ENCODE measurements around the gene GOLGA6L1.
"Not testable (repeated sequence)": the region's sequence is repeated elsewhere in the genome, so short reads cannot be mapped to it uniquely, and the experiment has no call there.

The GOLGA6L1 gene, protein sequence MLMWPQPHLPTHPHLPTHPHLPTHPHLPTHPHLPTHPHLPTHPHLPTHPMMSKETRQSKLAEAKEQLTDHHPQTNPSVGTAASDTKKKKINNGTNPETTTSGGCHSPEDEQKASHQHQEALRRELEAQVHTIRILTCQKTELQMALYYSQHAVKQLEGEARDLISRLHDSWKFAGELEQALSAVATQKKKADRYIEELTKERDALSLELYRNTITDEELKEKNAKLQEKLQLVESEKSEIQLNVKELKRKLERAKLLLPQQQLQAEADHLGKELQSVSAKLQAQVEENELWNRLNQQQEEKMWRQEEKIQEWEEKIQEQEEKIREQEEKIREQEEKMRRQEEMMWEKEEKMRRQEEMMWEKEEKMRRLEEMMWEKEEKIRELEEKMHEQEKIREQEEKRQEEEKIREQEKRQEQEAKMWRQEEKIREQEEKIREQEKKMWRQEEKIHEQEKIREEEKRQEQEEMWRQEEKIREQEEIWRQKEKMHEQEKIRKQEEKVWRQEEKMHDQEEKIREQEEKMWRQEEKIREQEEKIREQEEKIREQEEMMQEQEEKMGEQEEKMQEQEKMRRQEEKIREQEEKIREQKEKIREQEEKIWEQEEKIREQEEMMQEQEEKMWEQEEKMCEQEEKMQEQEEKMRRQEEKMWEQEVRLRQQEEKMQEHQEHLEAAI

GRCh38 chr15:23136722-23137121 lies at the start of gene GOLGA6L1:
GOLGA6L1 (minus strand) TSS chr15:23136822; CDS start chr15:23136731, 91 bp downstream.
- H3K36me3 ChIP-seq (ENCODE audit: insufficient read depth, low read length); H3K9ac ChIP-seq (ENCODE audit: low read depth, low read length, poor library complexity, severe bottlenecking); H4K20me1 ChIP-seq (ENCODE audit: insufficient read depth, low read length, poor library complexity, severe bottlenecking); H3F3A ChIP-seq (ENCODE audit: low read depth); H3K9me3 ChIP-seq (ENCODE audit: insufficient read depth, low read depth, low read length); H3K4me1 ChIP-seq (ENCODE audit: insufficient read depth, low read length, poor library complexity, severe bottlenecking); H3K79me2 ChIP-seq (ENCODE audit: insufficient read depth, low read length); H3K4me2 ChIP-seq (ENCODE audit: low read depth, low read length, poor library complexity, severe bottlenecking); H3K27me3 ChIP-seq (ENCODE audit: insufficient read depth, low read length, poor library complexity, severe bottlenecking); H3K4me3 ChIP-seq (ENCODE audit: low read length, poor library complexity, severe bottlenecking); H3K9me2 ChIP-seq (replicated peaks; ENCODE audit: low read depth, low read length); H2AFZ ChIP-seq (ENCODE audit: low read length): not testable (repeated sequence)

- H3K4me1 ChIP-seq (ENCODE audit: insufficient read depth, low read length, poor library complexity, severe bottlenecking); H2AFZ ChIP-seq (ENCODE audit: low read length); H3K4me2 ChIP-seq (ENCODE audit: low read depth, low read length, poor library complexity, severe bottlenecking); H3K9me3 ChIP-seq (ENCODE audit: insufficient read depth, low read depth, low read length); H3K9ac ChIP-seq (ENCODE audit: low read depth, low read length, poor library complexity, severe bottlenecking); H3K27me3 ChIP-seq (ENCODE audit: insufficient read depth, low read length, poor library complexity, severe bottlenecking); H3K9me2 ChIP-seq (replicated peaks; ENCODE audit: low read depth, low read length); H3K4me3 ChIP-seq (ENCODE audit: low read length, poor library complexity, severe bottlenecking); H3K36me3 ChIP-seq (ENCODE audit: insufficient read depth, low read length); H3K79me2 ChIP-seq (ENCODE audit: insufficient read depth, low read length); H3F3A ChIP-seq (ENCODE audit: low read depth); H4K20me1 ChIP-seq (ENCODE audit: insufficient read depth, low read length, poor library complexity, severe bottlenecking): not testable (repeated sequence)
Measured at GRCh38 chr15:23181201-23181600, 44.6 kb upstream of the GOLGA6L1 start.

DNA sequence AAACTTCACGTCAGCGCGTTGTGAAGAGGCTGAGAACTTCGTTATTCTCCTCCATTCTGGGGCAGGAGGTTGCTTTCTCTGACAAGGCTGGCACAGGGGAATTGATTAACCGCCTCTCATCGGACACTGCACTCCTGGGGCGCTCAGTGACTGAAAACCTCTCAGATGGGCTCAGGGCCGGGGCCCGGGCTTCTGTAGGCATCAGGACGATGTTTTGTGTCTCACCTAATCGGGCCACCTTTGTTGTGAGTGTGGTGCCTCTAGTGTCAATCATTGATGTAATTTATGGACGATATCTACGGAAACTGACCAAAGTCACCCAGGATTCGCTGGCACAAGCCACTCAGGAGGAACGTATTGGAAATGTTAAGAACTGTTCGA lies 43.9 kb upstream of the GOLGA6L1 start:
- not testable (repeated sequence) for H3K9me3 ChIP-seq (ENCODE audit: insufficient read depth, low read depth, low read length); H3K4me1 ChIP-seq (ENCODE audit: insufficient read depth, low read length, poor library complexity, severe bottlenecking); H3K36me3 ChIP-seq (ENCODE audit: insufficient read depth, low read length); H3K9me2 ChIP-seq (replicated peaks; ENCODE audit: low read depth, low read length); H3K4me3 ChIP-seq (ENCODE audit: low read length, poor library complexity, severe bottlenecking); H3F3A ChIP-seq (ENCODE audit: low read depth); H3K9ac ChIP-seq (ENCODE audit: low read depth, low read length, poor library complexity, severe bottlenecking); H3K4me2 ChIP-seq (ENCODE audit: low read depth, low read length, poor library complexity, severe bottlenecking); H2AFZ ChIP-seq (ENCODE audit: low read length); H3K27me3 ChIP-seq (ENCODE audit: insufficient read depth, low read length, poor library complexity, severe bottlenecking); H3K79me2 ChIP-seq (ENCODE audit: insufficient read depth, low read length); H4K20me1 ChIP-seq (ENCODE audit: insufficient read depth, low read length, poor library complexity, severe bottlenecking)

DNA sequence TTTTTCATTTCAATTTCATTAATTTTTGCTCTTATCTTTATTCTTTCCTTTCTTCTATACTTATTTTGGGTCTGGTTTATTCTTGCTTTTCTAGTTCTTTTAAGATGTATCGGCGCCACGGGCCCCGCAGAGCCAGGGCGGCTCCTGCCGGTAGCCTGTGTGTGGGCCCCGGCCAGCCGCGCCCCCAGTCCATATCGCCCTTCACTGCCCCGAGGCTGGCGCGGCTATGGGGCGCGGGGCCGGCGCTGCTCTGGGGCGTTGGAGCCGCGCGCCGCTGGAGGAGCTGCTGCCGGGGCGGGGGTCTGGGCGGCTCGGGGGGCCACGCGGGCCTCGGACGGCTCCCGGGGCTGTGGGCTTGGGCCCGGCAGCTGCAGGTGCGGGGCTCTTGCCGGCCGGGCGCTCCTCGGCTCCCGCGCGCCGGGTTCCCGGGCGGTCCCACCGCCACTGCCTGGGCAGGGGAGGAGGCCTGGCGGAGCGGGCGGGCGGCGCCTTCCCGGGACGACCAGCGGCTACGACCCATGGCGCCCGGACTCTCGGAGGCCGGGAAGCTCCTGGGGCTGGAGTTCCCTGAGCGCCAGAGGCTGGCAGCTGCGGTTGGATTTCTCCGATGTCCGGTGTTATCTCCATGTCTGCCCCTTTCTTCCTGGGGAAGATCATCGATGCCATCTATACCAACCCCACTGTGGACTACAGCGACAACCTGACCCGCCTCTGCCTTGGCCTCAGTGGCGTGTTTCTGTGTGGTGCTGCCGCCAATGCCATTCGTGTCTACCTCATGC lies 43.3 kb upstream of the GOLGA6L1 start:
- not testable (repeated sequence) for H3K4me1 ChIP-seq (ENCODE audit: insufficient read depth, low read length, poor library complexity, severe bottlenecking); H3K27me3 ChIP-seq (ENCODE audit: insufficient read depth, low read length, poor library complexity, severe bottlenecking); H3K36me3 ChIP-seq (ENCODE audit: insufficient read depth, low read length); H4K20me1 ChIP-seq (ENCODE audit: insufficient read depth, low read length, poor library complexity, severe bottlenecking); H3K4me3 ChIP-seq (ENCODE audit: low read length, poor library complexity, severe bottlenecking); H3F3A ChIP-seq (ENCODE audit: low read depth); H3K79me2 ChIP-seq (ENCODE audit: insufficient read depth, low read length); H3K4me2 ChIP-seq (ENCODE audit: low read depth, low read length, poor library complexity, severe bottlenecking); H2AFZ ChIP-seq (ENCODE audit: low read length); H3K9me3 ChIP-seq (ENCODE audit: insufficient read depth, low read depth, low read length); H3K9me2 ChIP-seq (replicated peaks; ENCODE audit: low read depth, low read length); H3K9ac ChIP-seq (ENCODE audit: low read depth, low read length, poor library complexity, severe bottlenecking)

DNA sequence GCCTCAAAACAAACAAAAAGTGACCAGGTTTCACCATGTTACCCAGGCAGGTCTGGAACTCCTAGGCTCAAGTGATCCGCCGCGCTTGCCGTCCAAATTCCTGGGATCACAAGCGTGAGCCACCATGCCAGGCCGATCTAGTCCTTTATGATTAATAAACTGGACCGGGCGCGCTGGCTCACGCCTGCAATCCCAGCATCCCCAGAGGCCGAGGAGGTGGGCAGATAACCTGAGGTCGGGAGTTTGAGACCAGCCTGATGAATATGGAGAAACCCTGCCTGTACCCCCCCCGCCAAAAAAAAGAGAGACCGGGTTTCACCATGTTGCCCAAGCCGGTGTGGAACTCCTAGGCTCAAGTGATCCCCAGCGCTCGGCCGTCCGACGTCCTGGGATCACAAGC lies 40.1 kb upstream of the GOLGA6L1 start:
- not testable (repeated sequence) for H3K27me3 ChIP-seq (ENCODE audit: insufficient read depth, low read length, poor library complexity, severe bottlenecking); H3K79me2 ChIP-seq (ENCODE audit: insufficient read depth, low read length); H3K4me1 ChIP-seq (ENCODE audit: insufficient read depth, low read length, poor library complexity, severe bottlenecking); H3K9ac ChIP-seq (ENCODE audit: low read depth, low read length, poor library complexity, severe bottlenecking); H4K20me1 ChIP-seq (ENCODE audit: insufficient read depth, low read length, poor library complexity, severe bottlenecking); H3K4me3 ChIP-seq (ENCODE audit: low read length, poor library complexity, severe bottlenecking); H3F3A ChIP-seq (ENCODE audit: low read depth); H3K4me2 ChIP-seq (ENCODE audit: low read depth, low read length, poor library complexity, severe bottlenecking); H3K9me3 ChIP-seq (ENCODE audit: insufficient read depth, low read depth, low read length); H2AFZ ChIP-seq (ENCODE audit: low read length); H3K36me3 ChIP-seq (ENCODE audit: insufficient read depth, low read length); H3K9me2 ChIP-seq (replicated peaks; ENCODE audit: low read depth, low read length)

DNA sequence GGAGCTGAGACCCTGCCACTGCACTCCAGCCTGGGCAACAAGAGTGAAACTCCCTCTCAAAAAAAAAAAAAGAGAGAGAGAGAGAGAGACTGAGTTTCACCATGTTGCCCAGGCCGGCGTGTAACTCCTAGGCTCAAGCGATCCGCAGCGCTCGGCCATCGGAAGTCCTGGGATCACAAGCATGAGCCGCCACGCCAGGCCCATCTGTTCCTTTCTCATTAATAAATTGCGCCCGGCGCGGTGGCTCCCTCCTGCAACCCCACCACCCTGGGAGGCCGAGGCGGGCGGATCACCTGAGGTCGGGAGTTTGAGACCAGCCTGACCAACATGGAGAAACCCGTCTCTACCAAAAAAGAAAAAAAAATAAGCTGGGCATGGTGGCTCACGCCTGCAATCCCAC lies 39.0 kb upstream of the GOLGA6L1 start:
- H3K9me3 ChIP-seq (ENCODE audit: insufficient read depth, low read depth, low read length); H4K20me1 ChIP-seq (ENCODE audit: insufficient read depth, low read length, poor library complexity, severe bottlenecking); H3K4me2 ChIP-seq (ENCODE audit: low read depth, low read length, poor library complexity, severe bottlenecking); H2AFZ ChIP-seq (ENCODE audit: low read length); H3K9ac ChIP-seq (ENCODE audit: low read depth, low read length, poor library complexity, severe bottlenecking); H3K27me3 ChIP-seq (ENCODE audit: insufficient read depth, low read length, poor library complexity, severe bottlenecking); H3K4me3 ChIP-seq (ENCODE audit: low read length, poor library complexity, severe bottlenecking); H3K4me1 ChIP-seq (ENCODE audit: insufficient read depth, low read length, poor library complexity, severe bottlenecking); H3F3A ChIP-seq (ENCODE audit: low read depth); H3K9me2 ChIP-seq (replicated peaks; ENCODE audit: low read depth, low read length); H3K36me3 ChIP-seq (ENCODE audit: insufficient read depth, low read length); H3K79me2 ChIP-seq (ENCODE audit: insufficient read depth, low read length): not testable (repeated sequence)

DNA sequence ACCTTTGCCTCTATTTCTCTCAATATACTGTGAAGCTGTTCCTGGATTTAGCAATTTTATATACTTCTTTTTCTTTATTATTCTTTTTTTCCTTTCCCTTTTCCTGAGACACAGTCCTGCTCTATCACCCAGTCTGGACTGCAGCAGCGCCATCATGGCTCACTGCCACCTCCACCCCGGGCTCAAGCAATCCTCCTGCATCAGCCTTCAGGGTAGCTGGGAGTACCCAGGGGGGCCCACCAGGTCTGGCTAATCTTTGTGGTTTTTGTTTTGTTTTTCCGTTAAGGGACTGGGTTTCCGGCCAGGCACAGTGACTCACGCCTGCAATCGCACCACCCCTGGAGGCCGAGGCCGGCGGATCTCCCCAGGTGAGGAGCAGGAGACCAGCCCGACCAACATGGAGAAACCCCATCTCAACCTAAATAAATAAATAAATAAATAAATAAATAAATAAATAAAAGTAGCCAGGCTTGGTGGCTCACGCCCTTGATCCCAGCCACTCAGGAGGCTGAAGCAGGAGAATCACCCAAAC lies 38.1 kb upstream of the GOLGA6L1 start:
- not testable (repeated sequence) for H3K4me2 ChIP-seq (ENCODE audit: low read depth, low read length, poor library complexity, severe bottlenecking); H3K9me2 ChIP-seq (replicated peaks; ENCODE audit: low read depth, low read length); H3K4me1 ChIP-seq (ENCODE audit: insufficient read depth, low read length, poor library complexity, severe bottlenecking); H3K27me3 ChIP-seq (ENCODE audit: insufficient read depth, low read length, poor library complexity, severe bottlenecking); H3K79me2 ChIP-seq (ENCODE audit: insufficient read depth, low read length); H3K4me3 ChIP-seq (ENCODE audit: low read length, poor library complexity, severe bottlenecking); H4K20me1 ChIP-seq (ENCODE audit: insufficient read depth, low read length, poor library complexity, severe bottlenecking); H2AFZ ChIP-seq (ENCODE audit: low read length); H3F3A ChIP-seq (ENCODE audit: low read depth); H3K9ac ChIP-seq (ENCODE audit: low read depth, low read length, poor library complexity, severe bottlenecking); H3K9me3 ChIP-seq (ENCODE audit: insufficient read depth, low read depth, low read length); H3K36me3 ChIP-seq (ENCODE audit: insufficient read depth, low read length)
